Stimulated activated CD4-positive, alpha-beta T cell treated with anti-CD3 and anti-CD28 coated beads, Interleukin-15, amount 100 ng/mL, for 24 hours (primary cell): ENCODE results near the gene CFAP97D2.
"Not testable (repeated sequence)": the region's sequence is repeated elsewhere in the genome, so short reads cannot be mapped to it uniquely, and the experiment has no call there.

Source experiments
- DNase-seq: peaks from one replicate; pipeline ENCODE4 v3.0.0-alpha.2; 2020

CFAP97D2 gene

GRCh38 chr13:114143806-114144605 is 35.1 kb upstream of the CFAP97D2 start:
- peak; percentile 59 for DNase-seq

GRCh38 chr13:114144606-114145244 is 34.3 kb upstream of the CFAP97D2 start:
- DNase-seq = no peak

DNA sequence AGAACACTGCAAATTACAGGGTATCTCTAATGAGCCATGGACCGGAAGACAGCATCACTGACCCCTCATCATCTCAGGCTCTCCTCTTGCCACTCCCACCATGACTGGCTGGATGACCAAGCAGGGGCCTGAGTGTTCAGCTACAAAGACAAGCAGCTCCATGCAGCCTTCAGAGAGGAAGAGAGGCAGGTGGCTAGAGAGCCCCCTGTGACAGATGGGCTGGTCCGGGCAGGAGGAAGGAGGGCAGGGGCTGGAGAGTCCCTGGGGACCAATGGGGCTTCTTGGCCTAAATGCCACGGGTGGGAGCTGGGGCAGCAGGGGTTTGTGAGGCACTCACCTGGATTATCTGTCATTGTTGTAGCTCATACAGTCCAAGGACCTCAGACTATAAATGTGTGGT is 33.8 kb upstream of the CFAP97D2 start:
- no peak for DNase-seq

DNA sequence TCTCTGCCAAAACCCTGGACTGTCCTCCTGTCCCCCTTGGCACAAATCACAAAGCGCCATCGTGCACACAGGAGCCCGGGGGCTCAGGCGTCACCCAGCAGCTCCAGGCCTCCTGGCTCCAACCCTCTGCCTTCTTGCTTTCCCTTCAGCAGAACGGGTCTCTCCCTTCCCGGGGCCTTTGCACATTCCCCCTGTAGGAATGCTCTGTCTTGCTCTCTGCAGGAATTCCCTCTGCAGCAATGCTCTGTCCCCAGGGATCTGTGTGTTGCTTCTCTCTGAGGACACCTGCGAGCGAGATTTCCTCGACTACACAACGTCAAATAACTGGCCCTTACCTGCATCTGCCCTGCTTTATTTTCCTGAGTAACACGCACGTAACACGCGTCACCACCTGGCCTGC is 33.3 kb upstream of the CFAP97D2 start:
- no peak for DNase-seq

DNA sequence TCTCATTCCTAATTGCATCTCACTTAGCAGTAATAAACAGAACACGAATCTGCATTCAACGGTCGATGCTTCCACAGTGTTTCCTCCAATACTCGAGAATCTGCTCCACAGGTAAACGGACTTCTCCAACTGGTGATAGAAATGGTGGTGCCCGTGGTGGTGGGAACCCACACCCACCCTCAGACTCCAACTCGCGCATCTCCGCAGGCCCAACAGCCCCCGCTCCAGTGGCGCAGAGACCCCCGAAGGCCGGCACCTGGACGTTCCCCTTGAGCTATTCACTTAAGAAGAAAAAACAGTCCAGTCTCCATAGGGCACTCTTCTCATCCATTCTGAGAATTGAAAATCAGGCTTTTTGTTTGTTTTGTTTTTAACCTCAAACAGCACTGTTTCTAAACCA is 32.9 kb upstream of the CFAP97D2 start:
- DNase-seq = no peak

- DNase-seq = no peak
Observed at GRCh38 chr13:114146629-114147028, 32.4 kb upstream of the CFAP97D2 start.

- DNase-seq = no peak
Observed at GRCh38 chr13:114147803-114148520, 31.1 kb upstream of the CFAP97D2 start.

- peak; percentile 85 for DNase-seq
Observed at GRCh38 chr13:114148521-114148855, 30.6 kb upstream of the CFAP97D2 start.

DNA sequence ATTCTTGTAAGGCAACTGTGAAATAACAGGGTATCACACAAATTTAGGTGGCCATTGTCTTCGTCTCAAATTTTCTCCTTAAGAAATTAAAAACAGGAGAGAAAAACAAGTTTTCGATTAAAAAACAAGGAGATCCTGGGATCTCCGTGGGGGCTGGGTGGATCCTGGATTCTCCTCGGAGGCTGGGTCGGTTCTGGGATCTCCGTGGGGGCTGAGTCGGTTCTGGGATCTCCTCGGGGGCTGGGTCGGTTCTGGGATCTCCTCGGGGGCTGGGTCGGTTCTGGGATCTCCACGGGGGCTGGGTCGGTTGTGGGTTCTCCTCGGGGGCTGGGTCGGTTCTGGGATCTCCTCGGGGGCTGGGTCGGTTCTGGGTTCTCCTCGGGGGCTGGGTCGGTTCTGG is 30.2 kb upstream of the CFAP97D2 start:
- DNase-seq = not testable (repeated sequence)

DNA sequence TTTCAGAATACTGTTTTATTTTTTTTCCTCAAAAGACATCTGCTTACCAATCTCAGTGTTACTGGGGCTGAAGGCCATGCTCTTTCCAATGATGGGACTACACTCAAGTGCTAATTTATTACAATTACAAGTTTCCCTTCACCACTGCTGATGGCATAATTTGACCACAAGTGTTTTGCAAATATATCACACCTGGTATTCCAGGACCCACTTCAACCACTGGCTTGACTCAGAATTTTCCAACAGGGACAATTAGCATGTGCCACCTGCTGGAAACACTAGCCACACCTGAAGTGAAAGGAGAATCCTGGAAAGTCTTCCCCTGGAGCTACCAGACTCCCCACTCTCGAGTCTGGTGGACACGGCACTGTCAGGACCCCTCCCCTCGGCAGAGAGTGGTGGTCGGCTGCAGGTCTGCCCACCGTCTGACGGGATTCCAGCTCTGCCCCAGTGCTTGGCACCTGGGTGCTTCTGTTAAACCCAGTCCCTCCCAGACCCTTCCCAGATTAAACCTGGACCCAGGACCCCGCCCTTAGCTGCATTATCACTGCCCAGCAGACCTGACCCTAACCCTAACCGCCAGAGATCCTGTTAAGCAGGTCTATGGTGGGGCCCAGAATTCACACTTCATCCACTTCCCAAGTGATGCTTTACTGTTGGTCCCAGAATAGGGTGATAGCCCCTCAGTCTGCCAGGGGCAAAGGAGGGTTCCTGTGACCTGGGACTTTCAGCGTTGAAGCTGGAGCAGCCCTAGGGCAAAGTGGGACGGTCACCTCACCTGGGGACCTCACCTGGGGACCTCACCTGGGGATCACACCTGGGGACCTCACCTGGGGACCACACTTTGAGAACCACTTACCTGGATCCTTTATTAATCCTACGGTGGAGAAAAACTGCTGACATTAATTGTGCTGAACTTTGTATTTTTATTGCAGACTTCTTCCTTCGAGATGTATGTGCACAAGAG is 29.0 kb upstream of the CFAP97D2 start:
- no peak for DNase-seq

GRCh38 chr13:114151031-114151430 is 28.0 kb upstream of the CFAP97D2 start:
- no peak for DNase-seq

DNA sequence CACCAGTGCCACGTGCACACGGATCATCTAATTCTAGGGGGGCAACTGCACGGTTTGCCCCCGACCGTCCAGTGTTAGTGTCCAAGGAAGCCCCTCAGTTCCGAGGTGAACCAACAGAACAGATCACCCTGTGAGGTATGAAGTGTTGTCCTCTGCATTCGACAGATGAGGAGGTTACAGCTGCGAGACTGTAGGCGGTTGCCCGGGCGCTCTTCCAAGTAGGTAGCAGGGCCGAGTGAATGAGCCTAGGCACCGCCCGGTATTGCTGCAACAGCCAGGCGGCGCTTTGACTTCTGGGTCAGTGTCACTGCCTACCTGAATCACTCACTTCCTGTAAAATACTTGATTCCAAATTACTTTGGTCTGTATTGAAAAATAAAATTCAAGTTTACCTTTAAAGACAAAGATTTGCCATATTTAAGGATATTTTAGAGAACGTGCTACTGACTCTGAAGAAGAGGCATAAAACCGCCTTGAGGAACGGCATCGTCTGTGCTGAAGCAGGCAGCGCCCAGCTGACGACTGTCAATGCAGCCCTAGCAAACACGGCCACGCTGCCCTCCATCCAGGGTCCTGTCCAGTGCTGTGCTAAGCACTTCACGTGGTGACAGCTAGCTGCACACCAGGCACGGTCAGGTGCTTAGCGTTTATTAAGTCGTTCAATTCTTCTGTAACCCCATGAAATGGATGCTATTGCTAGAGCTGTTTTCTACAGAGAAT is 27.3 kb upstream of the CFAP97D2 start:
- peak; percentile 67 for DNase-seq

GRCh38 chr13:114152285-114152645 is 26.8 kb upstream of the CFAP97D2 start:
- DNase-seq = no peak

DNA sequence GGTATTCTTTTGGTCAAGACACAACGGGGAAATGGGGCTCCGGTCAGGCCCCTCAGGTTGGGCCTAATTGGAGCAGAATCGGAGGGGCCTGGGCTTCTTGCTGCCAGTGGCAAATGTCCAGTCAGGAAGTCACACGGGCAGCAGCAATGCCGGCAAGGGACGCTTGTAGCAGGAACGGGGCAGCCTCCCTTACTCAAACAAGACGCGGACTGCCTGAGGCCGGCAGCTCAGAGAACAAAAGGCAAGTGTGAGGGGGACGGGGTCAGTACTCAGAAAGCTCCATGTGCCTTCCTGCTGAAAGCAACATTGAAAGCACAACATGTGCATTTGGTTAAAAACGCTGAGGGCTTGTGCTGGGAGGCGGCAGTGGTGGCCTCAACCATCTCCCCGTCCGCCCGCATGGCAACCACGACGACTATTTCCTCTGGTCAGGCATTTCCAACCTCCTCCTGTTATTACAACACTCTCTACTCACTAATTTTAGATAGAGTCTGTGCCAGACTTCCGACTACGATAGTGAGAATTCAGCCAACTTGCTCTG is 26.2 kb upstream of the CFAP97D2 start:
- DNase-seq = no peak

DNA sequence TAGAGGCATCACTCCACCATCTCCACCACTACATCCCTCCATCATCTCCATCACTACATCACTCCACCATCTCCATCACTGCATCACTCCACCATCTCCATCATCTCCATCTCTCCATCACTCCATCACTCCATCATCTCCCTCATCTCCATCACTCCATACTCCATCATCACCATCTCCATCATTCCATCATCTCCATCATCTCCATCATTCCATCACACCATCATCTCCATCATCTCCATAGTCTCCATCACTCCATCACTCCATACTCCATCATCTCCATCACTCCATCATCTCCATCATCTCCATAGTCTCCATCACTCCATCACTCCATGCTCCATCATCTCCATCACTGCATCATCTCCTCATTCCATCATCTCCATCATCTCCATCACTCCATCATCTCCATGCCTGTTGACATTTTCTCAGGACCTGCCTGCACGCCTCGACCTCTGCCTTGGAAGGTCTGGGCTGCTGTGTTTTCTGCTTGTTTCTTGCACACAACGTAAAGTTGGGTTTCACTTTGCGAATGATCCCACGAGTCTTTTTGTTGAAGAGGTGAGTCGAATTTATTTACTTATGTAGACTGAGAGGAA is 25.5 kb upstream of the CFAP97D2 start:
- no peak for DNase-seq

DNA sequence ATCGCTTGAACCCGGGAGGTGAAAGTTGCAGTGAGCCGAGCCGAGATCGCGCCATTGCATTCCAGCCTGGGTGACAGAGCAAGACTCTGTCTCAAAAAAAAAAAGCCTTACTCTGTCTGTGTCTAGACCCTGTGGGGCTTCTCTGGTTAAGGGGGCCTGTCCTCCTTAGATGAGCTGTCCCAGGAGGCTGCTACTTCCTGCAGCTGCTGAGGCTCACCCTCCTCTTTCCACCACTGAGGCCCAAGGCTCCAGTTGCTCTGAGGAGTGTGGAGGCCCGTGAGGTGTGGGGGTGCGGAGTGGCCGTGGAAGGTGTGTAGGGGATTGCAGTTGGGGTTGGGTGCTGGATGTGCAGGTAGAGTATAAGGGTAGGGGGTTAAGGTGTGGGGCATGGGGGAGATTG is 24.6 kb upstream of the CFAP97D2 start:
- no peak for DNase-seq

DNA sequence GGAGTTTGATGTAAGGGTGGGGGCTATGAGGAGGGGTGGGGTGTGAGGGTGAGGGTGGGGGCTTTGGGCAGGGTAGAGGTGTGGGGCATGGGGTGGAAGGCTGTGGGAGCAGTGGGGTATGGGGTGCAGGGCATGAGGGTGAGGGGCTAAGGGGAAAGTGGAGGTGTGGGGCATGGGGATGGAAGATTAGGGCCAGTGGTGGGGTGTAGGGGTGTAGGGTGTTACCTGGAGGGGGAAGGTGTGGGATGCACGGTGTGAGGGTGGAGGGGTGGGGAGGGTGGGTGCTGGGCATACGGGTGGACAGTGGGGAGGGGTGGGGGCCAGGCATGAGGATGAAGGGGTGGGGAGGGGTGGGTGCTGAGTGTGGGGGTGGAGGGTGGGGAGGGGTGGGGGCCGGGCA is 23.7 kb upstream of the CFAP97D2 start:
- no peak for DNase-seq

- no peak for DNase-seq
Observed at GRCh38 chr13:114155926-114156883, 22.9 kb upstream of the CFAP97D2 start.

DNA sequence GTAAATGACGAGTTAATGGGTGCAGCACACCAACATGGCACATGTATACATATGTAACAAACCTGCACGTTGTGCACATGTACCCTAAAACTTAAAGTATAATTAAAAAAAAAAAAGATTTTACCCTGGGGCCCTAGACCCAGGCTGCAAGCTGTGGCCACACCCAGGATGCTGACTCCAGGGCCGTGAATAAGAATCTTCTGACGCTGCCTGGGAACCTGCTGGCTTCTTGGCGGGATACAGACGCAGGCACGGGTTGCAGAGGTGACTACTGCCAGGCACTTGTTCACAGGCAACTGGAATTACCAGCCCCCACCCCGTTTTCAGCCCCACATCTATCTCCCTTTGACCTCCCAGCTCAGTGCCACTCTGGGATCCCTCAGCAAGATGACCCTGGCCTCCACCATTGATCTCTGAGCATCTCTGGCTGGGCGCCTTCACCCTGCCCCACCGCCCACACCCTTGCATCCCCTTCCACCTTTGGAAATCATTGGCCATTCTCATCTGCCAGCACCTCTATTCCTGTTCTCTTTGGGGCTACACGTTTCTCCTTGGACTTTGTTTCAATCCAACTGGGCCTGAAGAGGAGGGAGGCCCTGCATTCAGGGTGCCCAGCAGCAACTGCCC is 21.1 kb upstream of the CFAP97D2 start:
- DNase-seq = no peak
